GM21717 (cell line): ENCODE results near the gene GRK5.

ENCODE experiments used
- ATAC-seq: cut with Tn5 transposase; IDR thresholded peaks from one replicate; pipeline ENCODE4 v1.9.1; 2021; ENCODE audit warnings: mild to moderate bottlenecking, moderate library complexity; ENCODE audit not compliant: unreplicated experiment

Gene GRK5

DNA sequence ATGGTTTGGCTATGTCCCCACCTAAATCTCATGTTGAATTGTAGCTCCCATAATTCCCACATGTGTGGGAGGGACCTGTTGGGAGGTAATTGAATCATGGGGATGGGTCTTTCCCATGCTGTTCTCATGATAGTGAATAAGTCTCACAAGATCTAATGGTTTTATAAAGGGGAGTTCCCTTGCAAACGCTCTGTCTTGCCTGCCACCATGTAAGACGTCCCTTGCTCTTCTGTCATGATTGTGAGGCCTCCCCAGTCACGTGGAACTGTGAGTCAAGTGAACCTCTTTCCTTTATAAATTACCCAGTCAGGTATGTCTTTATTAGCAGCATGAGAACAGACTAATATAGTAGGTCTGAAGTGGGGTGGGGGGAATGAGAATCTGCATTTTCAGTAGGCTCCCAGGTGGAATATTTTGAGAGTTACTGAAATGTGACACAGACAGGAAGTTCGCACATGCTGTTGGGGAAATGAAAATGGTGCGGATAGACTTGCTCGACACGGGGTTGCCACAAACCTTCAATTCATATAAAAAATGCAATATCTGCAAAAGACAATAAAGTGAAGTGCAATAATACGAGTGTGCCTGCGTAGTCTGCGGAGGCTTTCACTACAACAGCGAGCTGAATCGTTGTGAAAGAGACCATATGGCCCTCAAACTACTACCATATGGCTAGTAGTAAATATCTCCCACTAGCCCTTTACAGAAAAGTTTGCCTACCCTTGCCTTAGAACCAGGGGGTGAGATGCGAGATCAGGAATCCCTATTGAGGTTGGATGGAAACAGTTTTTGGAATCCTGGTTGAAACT lies 166.1 kb downstream of the GRK5 start:
- no peak for ATAC-seq

DNA sequence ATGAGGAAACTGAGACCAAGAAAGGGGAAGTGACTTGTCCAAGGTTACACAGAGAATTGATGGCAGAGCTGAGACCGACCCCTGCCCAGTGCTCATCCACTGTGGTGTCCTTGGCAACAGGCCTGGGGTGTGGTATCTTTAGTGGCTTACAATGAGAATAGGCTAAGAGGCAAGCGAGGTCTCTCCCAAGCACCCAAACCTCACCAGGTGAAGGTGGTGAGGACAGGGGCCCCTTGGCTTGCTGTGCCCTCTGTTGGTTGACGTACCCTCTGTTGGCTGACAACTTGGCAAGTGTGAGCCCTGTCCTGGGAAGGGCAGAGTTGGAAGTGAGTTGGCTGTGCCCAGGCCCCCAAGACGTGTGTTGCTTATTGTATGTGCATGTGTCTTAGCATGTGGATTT lies 166.9 kb downstream of the GRK5 start:
- no peak for ATAC-seq

DNA sequence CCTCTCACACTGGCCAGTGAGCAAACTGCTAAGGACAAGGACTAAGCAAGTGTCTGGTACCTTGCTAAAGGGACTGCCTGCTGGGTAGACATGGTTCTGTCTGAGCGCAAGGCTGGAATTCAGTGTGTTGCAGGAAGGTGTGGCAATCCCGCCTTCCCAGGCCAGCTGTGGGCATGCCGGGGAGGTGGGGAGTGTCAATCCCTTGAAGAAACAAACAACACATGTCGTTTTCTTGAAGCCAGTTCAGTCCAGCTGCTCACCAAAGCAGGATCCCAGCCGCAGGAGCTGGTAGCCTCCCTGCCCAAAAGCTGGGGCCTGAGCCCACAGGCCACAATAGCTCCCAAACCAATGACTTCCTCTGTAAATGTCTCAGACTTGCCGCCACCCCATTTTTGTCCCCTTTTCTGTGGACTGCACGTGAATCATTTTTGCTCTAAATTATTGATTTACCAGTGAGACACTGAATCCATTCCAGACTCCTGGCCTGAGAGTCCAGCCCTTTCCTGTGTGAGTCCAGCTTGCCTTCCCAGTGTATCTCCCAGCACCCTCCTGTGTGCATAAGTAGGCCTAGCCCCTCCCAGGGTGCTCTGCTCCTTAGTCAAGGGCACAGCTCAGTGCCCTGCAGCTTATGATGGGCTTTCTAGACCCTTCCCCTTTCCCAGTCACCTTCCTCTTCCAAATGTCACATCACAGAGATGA lies 168.4 kb downstream of the GRK5 start:
- ATAC-seq, result no peak

DNA sequence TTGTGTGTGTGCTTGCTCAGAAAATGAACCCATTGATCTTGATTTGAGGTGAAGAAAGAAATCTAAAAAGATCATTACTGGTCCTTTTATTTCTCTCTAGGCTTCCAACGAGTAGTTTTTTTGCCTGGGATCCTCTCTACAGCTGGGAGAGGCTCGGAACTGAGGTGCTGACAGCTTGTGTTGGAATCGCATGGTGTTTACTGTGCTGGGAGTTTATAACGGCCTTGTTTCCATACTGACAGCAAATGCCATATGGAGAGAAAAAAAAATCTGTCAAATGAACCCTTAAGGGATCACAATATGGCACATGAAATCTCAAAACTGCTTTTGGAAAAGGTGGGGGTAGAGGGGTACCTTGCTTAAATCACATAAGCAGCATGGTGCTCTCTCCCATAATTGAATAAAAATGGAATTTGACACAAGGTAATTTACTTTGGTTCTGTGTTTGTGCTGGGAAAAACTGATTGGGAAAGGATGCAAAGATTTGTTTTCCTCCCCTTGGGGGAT lies 170.1 kb downstream of the GRK5 start:
- ATAC-seq, result no peak

DNA sequence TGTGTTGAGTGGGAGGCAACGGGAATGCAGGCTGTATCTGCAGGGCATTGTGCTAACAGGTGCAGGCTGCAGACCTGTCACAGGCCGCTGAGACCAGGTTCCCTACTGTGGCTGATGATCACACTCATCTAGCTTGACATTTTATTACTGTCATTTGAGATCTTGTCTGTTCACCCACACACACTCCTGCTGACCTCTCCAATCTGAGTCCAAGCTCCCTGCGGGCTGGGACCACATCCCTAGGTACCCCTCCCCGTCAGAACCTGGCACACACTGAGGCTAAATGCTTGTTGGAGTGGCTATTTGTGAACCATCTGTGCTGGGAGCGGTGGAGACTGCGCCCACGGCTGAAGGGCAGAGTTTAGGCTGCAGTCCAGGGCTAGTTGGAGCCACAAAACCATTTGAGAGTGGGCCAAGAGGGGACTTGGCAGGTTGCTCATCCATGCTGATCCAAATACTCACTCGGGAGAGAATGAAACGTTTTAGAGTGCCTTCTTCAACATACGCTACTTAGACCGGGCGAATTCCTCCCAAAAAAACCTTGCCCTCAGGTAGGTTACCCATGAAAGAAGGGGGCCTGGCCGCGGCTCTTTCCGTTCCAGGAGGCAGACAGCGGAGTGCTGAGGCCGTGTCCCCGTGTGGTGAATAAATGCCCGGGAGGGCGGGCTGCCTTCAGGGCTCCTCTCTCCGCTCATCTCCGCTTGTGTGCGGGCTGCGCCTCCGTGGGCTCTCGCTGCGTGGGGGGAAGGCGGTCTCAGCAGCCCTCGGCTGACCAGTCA lies 170.8 kb downstream of the GRK5 start:
- ATAC-seq, result no peak

DNA sequence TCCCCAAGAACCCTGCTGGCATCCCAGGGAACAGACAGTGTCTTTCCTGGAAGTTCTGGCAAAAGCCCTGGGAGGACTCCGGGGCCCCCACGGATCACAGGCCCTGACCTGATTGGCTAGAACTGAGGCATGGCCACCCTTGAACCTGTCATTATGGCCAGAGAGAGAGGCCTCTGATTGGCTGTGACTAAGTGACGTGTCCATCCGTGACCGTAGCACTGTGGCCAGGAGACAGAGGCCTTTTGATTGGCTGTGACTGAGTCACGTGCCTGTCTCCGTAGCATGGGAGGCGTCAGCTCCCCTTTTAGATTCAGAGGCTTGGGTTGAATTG lies 171.3 kb downstream of the GRK5 start:
- no peak for ATAC-seq

DNA sequence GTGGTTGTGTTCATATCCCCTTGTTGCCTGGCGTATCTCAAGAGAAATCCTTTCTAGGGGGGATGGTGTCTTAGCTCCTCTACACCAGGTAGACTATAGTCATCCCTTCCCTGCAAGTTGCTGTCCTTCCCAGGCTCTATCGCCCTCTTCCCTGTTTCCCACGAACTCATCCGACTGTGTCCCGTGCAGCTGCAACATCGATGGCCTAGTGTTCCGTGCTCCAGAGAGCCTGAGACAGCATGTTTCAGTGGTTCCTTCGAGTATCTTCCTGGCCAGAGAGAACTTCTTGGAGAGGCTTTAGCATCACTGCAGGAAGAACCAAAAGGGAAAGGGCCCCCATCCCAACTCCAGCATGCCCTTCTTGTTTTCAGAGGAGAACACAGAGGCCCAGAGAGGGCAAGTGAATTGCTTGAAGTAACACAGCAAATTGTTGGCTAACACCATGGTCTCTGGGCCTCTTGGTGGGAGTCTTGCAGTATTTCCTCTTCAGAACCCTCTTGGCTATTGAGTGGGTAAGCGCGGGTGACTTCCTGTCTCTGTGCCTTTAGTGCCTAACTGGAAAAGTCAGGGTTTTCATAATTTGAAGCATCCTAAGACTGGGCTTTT lies 172.2 kb downstream of the GRK5 start:
- ATAC-seq, result no peak

DNA sequence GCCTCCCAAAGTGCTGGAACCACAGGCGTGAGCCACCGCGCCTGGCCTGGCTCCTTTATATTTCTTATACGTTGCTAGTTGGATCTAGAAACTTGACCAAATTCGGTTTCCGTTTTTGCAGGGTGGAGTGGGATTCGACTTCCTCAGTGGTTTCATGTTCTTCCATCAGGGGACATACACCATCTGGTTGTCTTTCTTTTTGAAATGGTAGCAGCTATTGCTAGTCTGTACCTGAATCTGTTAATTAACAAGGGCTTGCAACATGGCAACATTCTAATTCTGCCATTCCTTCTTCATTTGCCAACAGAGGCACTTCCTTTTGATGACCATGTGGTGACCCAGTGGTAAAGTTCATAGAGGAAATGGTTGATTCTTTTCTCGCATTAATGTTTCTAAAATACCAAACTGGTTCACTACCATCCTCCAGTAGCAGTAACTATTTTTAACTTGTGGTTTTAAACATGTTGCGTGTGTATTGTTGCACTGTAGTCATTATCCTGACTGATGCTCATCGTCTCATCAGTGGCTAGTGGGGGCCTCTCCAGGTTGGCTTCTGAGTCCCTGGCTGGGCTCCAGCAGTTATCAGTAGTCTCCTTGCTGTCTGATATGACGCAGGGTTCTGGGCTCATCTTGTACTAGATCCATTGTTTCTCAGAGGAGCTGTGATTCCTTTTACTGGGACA lies 175.9 kb downstream of the GRK5 start:
- ATAC-seq, result no peak

DNA sequence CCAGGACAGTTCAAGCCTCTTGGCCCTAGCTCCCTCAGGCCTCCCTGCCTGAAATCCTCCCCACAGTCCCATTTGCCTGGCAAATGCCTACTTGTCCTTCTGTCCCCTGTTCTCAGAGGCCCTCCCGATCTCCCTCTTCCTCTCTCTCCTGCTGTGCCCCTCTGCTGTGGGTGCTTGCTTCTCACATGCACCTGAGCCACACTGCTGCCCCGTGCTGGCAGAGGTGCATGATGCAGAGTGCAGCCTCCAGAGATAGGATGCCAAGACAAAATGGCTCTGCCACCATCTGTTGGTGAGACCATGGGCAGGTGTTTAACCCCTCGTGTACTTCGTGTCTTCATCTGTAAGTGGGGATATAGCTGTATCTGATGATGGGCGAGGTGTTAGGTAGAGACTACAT lies 176.8 kb downstream of the GRK5 start:
- no peak for ATAC-seq

DNA sequence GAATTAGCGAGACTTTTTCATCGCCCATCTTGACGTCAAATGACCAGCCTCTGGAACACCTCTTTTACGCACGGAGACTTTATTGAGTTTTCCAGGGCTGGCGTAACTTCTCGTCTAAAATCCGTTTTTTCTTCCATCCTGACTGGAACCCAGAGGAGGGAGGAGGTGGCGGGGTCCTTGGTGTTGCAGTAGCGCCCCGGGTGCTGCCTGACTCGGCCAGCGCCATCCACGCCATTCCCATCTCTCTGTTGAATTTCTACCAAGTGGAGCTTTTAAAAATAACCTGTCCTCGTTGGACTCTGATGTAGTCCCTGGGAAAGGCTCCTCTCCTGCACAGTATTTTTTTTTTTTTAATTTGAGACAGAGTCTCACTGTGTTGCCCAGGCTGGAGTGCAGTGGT lies 179.3 kb downstream of the GRK5 start:
- ATAC-seq, result no peak

DNA sequence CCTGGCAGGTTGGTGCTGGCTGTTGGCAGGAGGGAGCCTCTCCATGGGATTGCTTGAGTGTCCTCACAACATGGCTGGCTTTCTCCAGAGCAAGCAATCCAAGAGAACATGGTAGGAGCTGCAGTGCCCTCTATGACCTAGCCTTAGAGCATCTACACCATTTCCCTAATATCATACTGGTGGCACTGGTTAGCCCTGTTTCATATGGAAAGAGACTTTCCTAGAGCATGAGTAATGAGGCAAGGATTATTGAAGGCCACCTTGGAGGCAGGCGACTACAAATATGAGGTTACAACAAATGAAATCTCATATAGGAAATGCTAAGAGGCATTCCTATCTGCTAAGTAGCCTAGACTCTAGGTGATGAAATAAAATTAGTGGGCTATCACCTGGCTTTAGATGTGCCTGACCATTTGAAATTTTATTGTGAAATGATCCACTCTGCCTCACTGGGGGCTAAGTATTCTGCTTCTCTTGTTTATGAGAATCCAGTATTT lies 181.5 kb downstream of the GRK5 start:
- ATAC-seq, result no peak

DNA sequence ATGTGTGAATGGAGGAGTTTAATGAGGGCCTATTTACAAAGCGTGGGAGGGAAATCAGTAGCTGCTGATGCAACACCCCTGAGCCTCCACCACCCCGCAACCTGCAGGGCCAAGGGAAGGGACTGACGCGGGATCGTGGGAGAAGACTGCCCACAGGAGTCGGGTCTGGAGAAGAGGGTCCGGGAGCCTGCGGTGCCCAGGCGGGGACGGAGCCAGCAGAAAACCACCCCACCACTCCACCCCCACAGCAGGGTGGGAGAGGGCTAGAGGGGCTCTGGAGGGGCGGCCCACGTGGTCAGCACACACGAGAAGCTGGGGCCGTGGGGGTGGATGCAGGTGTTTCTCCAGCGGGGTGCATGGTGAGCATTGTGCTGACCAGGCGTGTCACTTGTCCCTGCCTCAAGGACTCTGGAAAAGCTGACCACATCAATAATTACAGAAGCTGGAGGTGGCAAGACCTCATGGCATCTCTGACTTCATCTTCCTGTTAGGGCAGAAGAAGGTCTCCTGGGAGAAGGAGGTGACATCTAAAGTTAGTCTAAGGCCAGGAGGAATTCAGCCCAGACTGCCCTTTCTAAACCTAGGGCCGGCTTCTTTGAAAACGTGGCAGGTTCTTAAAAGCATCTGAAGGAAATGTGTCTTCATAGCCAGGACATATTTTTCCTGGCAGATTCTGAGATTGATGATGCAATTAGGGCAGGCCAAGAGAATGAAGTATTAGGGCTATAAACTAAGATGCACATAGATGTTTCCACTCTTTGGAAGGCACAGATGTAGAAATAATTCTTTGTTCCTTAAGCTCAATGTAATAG lies 184.3 kb downstream of the GRK5 start:
- no peak for ATAC-seq

DNA sequence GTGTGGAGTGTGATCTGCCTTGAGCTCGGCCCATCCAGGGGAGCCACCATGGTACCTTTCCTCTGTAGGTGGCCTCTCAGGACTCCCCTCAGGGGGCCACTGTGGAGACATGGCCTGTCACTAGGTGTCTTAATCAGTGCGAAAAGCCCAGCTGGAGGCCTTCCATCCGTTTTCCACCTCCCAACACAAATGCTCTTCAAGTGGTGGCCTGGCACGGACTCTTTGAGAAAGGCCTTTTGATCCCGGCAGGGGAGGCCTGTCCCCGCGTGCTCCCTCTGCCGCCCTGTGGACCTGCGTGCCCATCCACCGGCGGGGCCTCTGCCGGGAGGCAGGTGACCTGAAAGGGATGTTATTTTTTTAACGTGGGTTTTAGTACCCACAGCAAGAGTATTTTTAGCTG lies 185.6 kb downstream of the GRK5 start:
- ATAC-seq, result no peak

DNA sequence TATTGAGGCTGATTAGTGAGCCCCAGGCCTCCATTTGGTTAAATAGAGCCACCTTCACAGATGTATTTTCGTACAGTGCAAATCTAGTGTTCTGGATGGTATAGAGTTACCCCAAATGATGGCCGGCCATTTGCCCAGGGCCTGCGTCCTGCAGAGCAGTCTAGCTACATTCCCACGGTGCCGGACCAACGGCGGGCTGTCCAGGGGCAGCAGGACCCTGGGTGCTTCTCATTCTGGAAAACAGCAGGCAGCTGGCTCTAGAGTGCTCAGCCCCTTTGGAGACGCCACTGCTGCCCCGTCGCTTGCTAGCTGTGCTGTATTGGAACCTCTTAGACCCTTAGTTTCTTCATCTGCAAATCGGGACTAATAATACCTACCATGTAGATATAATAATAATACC lies 186.1 kb downstream of the GRK5 start:
- ATAC-seq, result no peak

DNA sequence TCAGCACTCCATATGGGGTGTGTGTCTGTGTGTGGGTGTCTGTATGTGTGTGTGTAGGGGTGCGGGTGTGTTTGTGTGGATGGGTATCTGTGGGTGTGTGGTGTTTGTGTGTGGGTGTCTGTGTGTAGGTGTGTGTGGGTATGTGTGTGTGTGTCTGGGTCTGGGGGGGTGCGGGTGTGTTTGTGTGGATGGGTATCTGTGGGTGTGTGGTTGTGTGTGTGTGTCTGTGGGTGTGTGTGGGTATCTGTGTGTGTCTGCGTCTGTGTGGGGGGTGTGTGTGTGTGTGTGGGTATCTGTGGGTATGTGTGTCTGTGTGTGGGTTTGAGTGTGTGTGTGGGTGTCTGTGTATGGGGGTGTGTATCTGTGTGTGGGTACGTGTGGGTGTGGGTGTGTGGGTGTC lies 186.5 kb downstream of the GRK5 start:
- no peak for ATAC-seq

DNA sequence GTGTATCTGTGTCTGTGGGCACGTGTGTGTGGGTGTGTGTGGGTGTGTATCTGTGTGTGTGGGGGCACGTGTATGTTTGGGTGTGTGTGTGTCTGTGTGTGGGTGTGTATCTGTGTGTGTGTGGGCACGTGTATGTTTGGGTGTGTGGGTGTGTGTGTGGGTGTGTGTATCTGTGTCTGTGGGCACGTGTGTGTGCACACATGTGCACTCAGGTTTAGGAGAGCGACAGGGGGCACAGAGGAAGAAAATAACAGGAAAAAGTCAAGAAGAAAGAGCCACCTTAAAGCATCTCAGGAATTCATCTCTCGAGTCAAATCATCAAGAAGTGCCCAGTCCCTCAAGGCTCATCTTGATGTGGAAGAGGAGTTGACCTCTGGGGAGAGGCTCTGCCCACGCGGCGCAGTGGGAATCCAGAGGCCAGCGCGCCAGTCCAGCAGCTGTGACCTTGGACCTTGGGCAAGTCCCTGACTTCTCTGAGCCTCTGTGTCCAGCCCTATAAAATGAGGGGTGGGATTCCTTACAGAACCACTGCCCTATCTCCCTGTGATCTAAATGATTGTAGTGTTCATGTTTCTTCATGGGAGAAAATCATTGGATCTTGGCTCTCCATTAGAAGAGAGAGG lies 187.4 kb downstream of the GRK5 start:
- ATAC-seq, result no peak

DNA sequence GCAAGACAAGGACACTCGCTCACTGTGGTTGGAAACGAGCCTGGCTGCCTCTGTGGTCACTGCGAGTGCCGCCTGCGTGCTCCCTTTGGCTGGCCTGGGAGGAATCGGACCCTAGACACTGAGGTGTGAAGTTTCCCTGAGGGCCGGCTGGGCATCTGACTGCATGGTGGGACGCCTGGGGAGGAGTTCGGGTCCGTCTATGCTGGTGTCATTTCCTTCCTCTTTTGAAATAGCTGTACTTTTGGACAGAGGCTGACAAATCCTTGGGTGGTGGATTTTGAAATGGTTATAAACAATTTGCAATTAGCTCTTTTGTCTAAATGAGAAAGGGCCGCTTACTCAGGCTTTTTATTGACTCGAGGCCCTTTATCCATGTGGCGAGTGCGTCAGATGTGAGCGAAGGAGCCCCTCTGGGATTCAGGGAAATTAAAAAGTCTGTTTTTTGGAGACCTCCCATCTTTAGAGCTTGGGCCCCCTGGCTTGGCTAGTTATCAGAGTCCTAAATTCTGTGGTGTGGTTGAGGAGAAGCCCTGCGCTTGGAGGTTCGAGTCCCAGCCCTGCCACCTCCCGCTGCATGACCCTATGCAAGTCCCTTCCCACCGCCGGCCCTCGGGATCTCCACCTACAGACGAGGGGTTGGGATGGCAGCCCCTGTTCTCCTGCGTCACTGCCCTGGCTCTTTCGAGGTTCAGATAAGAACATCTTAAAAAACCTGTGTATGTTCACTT lies 188.1 kb downstream of the GRK5 start:
- ATAC-seq, result no peak

DNA sequence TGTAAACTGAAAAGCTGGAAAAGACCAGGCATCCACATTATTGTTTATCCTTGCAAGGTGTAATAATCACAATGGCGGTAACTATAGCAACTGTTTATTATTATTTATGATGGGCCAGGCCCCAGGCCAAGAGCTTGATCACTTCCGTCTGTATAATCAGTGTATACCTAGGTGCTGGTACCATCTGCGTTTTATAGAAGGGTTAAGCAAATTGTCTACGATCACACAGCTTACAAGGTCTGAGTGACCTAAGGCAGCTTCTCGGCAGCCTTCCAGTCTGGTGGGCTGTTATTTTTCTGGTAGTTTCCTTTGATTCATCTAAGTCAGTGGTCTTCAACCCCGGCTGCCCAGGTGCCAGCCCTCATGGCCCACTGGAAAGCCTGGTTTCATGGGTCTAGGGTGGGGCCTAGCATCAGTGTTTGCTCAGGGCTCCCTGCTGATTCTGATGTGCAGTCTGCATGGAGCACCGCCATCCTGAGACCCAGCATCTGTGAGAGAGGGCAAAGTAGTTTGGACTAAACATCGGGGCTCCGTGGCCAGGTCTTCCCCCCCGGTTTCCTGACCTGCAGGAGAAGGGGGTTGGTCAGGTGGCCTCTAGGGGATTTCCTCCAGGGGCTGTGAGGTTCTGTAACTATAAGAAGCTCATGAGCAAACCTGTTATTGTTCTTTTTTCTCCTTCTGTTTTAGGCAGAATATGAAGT lies 188.8 kb downstream of the GRK5 start:
- no peak for ATAC-seq
